ENCODE results near the gene HNF1B. TPM values are rescaled to one million over a fixed set of nuclear protein-coding genes. Genes with fewer than 3 reads are reported as not detected.

The HNF1B gene
- total RNA-seq, 4 donors from 2014 or later: not detected

GRCh38 chr17:37732316-37732715 is 12.5 kb downstream of the HNF1B start:
- no peak for TF ChIP-seq CTCF (IDR thresholded peaks at IDR 0.05; ENCODE audit: low read depth)

- TF ChIP-seq CTCF (IDR thresholded peaks at IDR 0.05; ENCODE audit: low read depth): no peak
These were observed 13.8 kb downstream of the HNF1B start for GRCh38 chr17:37731056-37731455.

- no peak for TF ChIP-seq CTCF (IDR thresholded peaks at IDR 0.05; ENCODE audit: low read depth)
These were observed 15.0 kb downstream of the HNF1B start for GRCh38 chr17:37729905-37730304.

- TF ChIP-seq CTCF (IDR thresholded peaks at IDR 0.05; ENCODE audit: low read depth): no peak
These were observed 17.8 kb downstream of the HNF1B start for GRCh38 chr17:37726891-37727675.

GRCh38 chr17:37726248-37726647 is 18.6 kb downstream of the HNF1B start:
- TF ChIP-seq CTCF (IDR thresholded peaks at IDR 0.05; ENCODE audit: low read depth): no peak

GRCh38 chr17:37725601-37726146 is 19.2 kb downstream of the HNF1B start:
- no peak for TF ChIP-seq CTCF (IDR thresholded peaks at IDR 0.05; ENCODE audit: low read depth)

- TF ChIP-seq CTCF (IDR thresholded peaks at IDR 0.05; ENCODE audit: low read depth): no peak
These were observed 19.8 kb downstream of the HNF1B start for GRCh38 chr17:37725021-37725595.
